ENCODE data around the gene OVCA2.

Gene OVCA2

DNA sequence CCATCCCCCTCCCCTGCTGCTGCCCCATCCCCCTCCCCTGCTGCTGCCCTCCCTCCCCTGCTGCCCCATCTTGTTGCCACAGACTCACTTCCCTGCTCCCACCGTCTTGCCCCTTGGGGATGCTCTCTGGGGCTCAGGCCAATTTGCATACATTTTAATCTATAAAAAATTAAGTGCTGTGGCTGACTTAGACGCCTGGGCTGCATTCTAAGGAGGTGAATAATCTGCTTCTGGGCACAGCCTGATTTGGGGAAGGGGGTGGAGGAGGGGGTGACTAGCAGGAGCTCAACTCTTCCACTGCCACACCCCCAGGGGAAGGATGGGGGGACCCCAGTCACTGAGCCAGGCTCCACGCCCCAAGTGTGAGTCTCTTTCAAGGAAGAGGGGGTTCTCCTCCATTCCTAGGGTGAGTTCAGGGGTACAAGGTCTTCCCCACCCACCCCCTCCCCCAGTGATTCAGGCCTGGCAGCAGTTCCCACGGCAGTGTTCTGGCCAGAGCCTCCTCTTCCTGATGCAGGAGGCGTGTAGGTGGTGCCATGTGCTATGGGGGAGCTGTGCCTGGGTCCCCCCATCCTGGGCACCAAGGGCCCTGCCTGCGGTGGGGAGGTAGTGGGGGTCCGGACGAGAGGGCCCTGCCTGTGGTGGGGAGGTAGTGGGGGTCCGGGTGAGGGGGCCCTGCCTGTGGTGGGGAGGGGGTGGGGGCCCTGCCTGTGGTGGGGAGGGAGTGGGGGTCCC is 6.8 kb upstream of the OVCA2 start:
- DNase-seq = no peak

GRCh38 chr17:2035541-2036488 is 6.0 kb upstream of the OVCA2 start:
- DNase-seq = no peak

DNA sequence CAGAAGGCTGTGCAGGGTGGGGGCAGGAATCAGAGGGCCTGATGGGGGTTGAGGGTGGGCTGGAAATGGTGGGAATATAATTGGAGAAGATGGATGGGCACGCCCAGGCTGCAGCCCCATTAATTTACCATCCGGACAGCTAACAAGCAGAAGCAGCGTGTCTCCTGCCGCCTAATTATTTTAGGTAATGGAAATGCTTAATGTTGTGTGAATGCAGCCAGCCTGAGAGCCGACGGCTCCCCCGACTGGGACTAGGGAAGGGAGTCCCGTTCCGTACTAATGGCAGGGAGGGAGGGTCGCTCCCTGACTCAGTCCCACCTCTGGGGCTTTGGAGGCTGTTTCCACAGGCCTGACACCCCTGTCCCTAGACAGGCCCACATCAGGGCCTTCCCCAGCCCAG is 4.7 kb upstream of the OVCA2 start:
- no peak for DNase-seq

- no peak for DNase-seq
Observed at GRCh38 chr17:2040219-2040827, 1.5 kb upstream of the OVCA2 start.

- DNase-seq = no peak
Observed at GRCh38 chr17:2040942-2041560, 771 bp upstream of the OVCA2 start.

GRCh38 chr17:2042390-2042847 is 597 bp downstream of the OVCA2 start:
- no peak for DNase-seq

GRCh38 chr17:2042933-2043332 is 1.1 kb downstream of the OVCA2 start:
- DNase-seq = no peak

DNA sequence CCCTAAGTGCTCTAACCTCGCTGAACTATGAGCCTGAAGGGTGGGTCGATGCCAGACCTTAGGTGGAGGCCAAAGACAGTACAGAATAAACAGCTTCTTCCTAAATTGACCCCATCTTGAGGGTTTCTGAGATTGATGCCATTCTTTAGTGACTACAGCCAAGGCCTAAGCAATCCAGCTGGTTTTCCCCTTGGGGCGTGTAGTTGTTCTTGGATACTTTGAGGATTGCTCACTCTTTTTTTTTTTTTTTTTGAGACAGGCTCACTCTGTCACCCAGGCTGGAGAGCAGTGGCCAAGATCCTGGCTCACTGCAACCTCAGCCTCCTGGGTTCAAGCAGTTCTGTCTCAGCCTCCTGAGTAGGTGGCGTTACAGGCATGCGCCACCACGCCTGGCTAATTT is 2.0 kb downstream of the OVCA2 start:
- DNase-seq = no peak

GRCh38 chr17:2044263-2044894 is 2.6 kb downstream of the OVCA2 start:
- no peak for DNase-seq

GRCh38 chr17:2047590-2047989 is 5.8 kb downstream of the OVCA2 start:
- DNase-seq = no peak

- DNase-seq = no peak
Observed at GRCh38 chr17:2048805-2049204, 7.0 kb downstream of the OVCA2 start.

GRCh38 chr17:2049333-2050299 is 7.8 kb downstream of the OVCA2 start:
- DNase-seq = no peak

DNA sequence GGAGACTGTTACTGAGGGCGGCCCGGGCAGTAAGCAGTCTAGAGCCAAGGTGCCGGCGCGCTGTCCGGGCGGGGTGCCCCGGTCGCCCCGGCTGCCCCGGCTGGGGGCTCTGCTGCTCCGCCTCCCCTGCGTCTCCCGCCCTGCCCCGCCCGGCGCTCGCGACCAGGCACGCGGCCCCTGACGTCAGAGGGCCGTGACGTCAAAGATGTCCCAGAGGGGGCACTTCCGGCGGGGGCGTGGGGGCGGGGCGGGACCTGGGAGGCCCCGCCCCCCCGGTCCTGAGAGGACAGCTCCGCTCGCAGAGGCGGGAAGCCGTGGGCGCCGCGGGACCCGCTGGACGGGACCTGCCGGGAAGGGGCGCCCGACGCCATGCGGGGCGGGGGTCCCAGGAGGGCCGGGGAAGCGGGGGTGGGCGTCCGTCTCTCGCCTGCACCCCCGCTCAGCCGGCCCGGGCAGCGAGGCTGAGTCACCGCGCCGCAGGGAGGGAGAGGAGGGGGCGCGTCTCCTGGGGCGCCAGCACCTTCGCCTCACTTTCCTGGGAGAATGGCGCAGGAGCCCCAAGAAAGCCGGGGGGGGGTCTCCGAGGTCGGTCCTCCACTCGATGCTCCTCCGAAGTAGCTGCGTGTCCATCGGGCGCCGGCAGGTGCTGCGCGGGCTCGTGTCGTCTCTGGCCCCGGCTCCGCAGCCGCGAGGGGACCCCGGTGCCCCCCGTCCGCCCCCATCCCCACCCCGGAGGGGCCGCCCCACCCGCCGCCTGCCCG is 8.7 kb downstream of the OVCA2 start:
- DNase-seq = no peak

DNA sequence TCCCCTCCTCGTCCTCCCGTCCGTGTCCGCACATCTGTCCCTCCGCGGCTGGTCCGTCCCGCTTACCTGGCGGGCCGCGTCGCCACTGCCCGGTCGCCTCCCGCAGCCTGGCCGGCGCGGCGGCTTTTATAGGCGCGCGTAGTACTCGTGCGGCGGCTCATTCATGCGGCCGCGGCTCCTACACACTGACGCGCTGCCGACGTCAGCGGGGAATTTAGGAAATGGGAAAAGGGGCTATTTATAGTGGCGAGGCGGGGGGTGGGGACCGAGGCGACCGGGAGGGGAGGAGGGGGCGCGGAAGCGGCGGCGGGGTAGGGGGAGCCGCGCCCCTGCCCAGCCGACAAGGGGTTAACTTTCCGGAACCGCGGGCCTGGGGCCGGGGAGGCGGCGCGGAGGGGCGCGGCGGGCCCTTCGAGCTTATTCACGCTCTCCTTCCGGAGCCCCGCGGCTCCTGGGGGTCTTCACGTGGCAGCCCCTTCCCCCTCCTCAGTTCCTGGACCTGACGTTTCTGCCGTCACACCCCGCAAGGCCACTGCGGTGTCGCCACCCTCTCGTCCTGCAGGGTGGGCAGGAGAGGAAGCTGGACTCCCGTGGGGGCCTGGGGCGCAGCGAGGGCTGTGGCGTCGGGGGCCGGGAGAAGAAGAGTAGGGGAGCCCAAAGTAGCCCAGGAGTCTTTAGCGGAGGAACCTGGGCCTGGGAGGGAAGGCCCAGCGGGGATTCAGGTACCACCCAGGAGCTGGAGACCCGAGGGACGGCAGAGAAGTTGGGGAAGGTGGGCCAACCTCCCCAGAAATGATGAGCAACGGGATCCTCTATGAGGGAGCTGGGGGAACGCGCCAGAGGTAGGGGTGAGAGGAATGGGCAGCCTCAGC is 9.5 kb downstream of the OVCA2 start:
- no peak for DNase-seq

- no peak for DNase-seq
Observed at GRCh38 chr17:2051933-2052559, 10.2 kb downstream of the OVCA2 start.

DNA sequence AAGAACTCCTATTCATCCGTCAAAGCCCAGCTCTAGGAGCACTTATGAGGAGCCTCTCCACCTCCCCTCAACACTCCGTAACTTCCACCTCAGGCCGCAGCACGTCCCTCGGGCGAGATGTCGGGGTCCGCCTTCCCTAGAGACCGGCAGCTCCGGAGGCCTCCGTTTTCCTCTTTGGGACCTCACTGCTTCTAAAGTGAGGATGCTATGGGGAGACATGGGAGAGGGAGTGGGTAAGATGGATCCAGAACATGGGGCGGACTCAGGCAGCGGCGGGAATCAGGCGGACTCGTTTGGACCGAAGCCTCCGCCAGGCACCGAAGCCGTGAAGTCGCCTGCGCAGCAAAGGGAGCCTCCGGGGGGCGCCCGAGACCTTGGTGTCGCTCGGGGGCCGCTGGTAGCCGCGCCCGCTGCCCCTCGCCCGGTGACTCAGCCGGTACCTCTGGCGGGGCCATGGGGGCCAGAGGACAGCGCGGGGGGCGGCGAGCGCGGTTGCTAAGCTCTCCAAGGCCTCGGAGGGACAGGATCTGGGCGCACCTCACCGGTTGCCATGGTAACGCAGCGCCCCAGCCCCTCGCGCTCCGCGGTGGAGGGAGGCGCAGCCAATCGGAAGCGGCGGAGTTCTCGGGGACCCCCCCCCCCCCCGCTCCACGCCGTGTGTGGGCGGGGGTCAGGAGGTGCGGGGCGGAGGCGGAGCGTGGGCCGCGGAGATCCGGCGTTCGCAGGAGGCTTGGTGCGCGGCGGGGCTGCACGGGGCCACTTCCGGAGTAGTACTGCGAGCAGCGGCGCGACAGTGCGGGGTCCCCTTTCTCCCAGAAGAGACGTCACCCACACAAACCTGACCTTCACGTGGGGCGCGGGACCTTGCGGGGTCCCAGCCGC is 11.8 kb downstream of the OVCA2 start:
- no peak for DNase-seq

DNA sequence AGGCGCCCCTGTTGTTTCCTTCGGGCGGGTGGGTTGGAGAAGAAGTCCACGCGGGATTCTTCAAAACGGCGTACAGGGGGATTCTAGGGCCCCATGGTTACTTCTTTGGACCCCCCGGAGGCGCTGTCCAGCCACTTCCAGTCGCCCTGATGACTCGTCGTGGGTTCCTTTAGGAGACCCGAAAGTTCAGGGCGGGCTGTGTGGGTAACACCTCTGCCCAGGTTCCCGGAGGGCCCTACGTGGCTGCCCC is 12.4 kb downstream of the OVCA2 start:
- DNase-seq = no peak
